MM.1S (cell line): ENCODE results near the gene RWDD1.

ENCODE experiments used
- EZH2 ChIP-seq: fragments of 300-600 bp; sonication (generic); optimal IDR thresholded peaks from 2 replicates; pipeline ENCODE3; 2017; ENCODE audit warnings: low read depth, mild to moderate bottlenecking, antibody characterized with exemption, low read length, mixed read lengths
- EZH2phosphoT487 ChIP-seq: fragments of 300-600 bp; sonication (generic); IDR thresholded peaks from 2 replicates; pipeline ENCODE4 v1.6.1; 2018; ENCODE audit warnings: antibody characterized with exemption, low read length
- TF ChIP-seq, protein P1 (sequence below): fragments of 300-600 bp; sonication (generic); IDR thresholded peaks from 2 replicates; pipeline ENCODE4 v1.5.1; 2016; ENCODE audit warnings: antibody characterized with exemption, low read length, mixed read lengths

DNA sequence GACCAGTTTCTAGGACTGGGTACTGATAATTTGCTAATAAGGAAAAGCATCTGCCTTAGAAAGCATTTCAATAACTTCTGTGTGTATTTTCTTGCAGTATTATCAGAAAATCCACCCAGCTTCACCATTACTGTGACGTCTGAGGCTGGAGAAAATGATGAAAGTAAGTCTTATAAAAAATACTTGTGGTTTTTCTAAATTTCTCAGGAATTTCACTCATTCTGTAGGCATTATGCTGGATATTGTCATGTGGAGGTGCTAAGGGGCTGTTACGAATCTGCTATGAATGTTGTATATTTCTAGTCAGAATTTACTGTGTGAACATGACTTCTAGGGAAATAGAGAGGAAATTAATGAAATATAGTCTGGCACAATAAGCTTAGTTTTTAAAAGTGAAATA, 8.9 kb downstream of the RWDD1 start:
- TF ChIP-seq EZH2 (no peak), EZH2phosphoT487 (no peak)
- TF ChIP-seq, protein P1, sequence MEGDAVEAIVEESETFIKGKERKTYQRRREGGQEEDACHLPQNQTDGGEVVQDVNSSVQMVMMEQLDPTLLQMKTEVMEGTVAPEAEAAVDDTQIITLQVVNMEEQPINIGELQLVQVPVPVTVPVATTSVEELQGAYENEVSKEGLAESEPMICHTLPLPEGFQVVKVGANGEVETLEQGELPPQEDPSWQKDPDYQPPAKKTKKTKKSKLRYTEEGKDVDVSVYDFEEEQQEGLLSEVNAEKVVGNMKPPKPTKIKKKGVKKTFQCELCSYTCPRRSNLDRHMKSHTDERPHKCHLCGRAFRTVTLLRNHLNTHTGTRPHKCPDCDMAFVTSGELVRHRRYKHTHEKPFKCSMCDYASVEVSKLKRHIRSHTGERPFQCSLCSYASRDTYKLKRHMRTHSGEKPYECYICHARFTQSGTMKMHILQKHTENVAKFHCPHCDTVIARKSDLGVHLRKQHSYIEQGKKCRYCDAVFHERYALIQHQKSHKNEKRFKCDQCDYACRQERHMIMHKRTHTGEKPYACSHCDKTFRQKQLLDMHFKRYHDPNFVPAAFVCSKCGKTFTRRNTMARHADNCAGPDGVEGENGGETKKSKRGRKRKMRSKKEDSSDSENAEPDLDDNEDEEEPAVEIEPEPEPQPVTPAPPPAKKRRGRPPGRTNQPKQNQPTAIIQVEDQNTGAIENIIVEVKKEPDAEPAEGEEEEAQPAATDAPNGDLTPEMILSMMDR: no peak
